Measurements from ENCODE around the gene CTIF. TPM values are rescaled to one million over a fixed set of nuclear protein-coding genes. Genes with fewer than 3 reads are reported as not detected.

The CTIF gene
- total RNA-seq, 3 donors from 2014 or later, result 13.2 to 50.3 (median 19.6) TPM

GRCh38 chr18:48805826-48806535 lies 267.1 kb downstream of the CTIF start:
- Histone ChIP-seq H3K4me1 (ENCODE audit: low read depth) (peaks cover 10% of the 10 kb centered on the region), H3K9me3 (no peaks in the 10 kb centered on the region), H3K36me3 (ENCODE audit: low read depth) (no peaks in the 10 kb centered on the region), H3K4me3 (no peak overlapping the region)
- TF ChIP-seq, protein P1, sequence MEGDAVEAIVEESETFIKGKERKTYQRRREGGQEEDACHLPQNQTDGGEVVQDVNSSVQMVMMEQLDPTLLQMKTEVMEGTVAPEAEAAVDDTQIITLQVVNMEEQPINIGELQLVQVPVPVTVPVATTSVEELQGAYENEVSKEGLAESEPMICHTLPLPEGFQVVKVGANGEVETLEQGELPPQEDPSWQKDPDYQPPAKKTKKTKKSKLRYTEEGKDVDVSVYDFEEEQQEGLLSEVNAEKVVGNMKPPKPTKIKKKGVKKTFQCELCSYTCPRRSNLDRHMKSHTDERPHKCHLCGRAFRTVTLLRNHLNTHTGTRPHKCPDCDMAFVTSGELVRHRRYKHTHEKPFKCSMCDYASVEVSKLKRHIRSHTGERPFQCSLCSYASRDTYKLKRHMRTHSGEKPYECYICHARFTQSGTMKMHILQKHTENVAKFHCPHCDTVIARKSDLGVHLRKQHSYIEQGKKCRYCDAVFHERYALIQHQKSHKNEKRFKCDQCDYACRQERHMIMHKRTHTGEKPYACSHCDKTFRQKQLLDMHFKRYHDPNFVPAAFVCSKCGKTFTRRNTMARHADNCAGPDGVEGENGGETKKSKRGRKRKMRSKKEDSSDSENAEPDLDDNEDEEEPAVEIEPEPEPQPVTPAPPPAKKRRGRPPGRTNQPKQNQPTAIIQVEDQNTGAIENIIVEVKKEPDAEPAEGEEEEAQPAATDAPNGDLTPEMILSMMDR (IDR thresholded peaks at IDR 0.05), result no peak
- no peak for ATAC-seq
- no peak for DNase-seq
- intact Hi-C loops (cut with DNase I, micrococcal nuclease), result no loop called here

- Histone ChIP-seq H3K36me3 (ENCODE audit: low read depth) (no peaks in the 10 kb centered on the region), H3K4me1 (ENCODE audit: low read depth) (peaks cover 7% of the 10 kb centered on the region), H3K4me3 (no peak overlapping the region), H3K9me3 (no peaks in the 10 kb centered on the region)
- intact Hi-C loops (cut with DNase I, micrococcal nuclease), result no loop called here
- DNase-seq, result no peak
- TF ChIP-seq, protein P1 (IDR thresholded peaks at IDR 0.05), result no peak
- ATAC-seq, result peak; percentile 51
Measured at GRCh38 chr18:48806551-48807261, 267.9 kb downstream of the CTIF start.

GRCh38 chr18:48808476-48808875 lies 269.6 kb downstream of the CTIF start:
- DNase-seq (no peak), ATAC-seq (no peak)
- Histone ChIP-seq H3K9me3 (no peaks in the 10 kb centered on the region), H3K4me1 (ENCODE audit: low read depth) (no peaks in the 10 kb centered on the region), H3K36me3 (ENCODE audit: low read depth) (no peaks in the 10 kb centered on the region), H3K4me3 (no peak overlapping the region)
- intact Hi-C loops (cut with DNase I, micrococcal nuclease), result no loop called here
- TF ChIP-seq, protein P1 (IDR thresholded peaks at IDR 0.05), result no peak

DNA sequence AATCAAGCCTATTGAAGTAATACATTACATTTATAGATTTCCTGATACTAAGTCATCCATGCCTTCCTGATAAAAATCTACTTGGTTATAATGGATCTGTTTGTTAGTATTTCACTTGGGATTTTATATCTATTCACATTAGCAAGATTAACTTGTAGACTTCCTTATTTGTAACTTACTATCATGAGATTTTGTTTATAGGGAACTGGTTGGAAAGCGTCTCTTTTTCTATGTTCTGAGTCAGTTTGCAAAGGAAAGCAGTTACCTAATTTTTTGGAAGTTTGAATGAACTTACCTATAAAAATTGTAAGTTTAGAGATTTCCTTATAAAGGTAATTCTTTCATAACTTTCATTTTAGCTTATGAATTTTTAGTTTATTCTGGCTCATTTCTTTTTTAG lies 270.5 kb downstream of the CTIF start:
- intact Hi-C loops (cut with DNase I, micrococcal nuclease), result no loop called here
- no peak for ATAC-seq

GRCh38 chr18:48810805-48811204 lies 272.0 kb downstream of the CTIF start:
- Histone ChIP-seq H3K4me3 (no peak overlapping the region), H3K9me3 (no peaks in the 10 kb centered on the region), H3K4me1 (ENCODE audit: low read depth) (no peaks in the 10 kb centered on the region), H3K36me3 (ENCODE audit: low read depth) (no peaks in the 10 kb centered on the region)
- DNase-seq, result no peak
- TF ChIP-seq, protein P1 (IDR thresholded peaks at IDR 0.05), result no peak
- ATAC-seq, result no peak
- intact Hi-C loops (cut with DNase I, micrococcal nuclease), result no loop called here

More for the DNA sequence above, 270.5 kb downstream of the CTIF start:
- Histone ChIP-seq H3K4me3 (no peak overlapping the region), H3K4me1 (ENCODE audit: low read depth) (no peaks in the 10 kb centered on the region), H3K36me3 (ENCODE audit: low read depth) (no peaks in the 10 kb centered on the region), H3K9me3 (no peaks in the 10 kb centered on the region)
- TF ChIP-seq, protein P1 (IDR thresholded peaks at IDR 0.05), result no peak
- DNase-seq, result no peak

Data from mucosa of descending colon (tissue), 3 donors.